PC-3 (cell line): ENCODE results near the gene GABBR2.

Source experiments
- EZH2phosphoT487 ChIP-seq: fragments of 300-600 bp; sonication (generic); IDR thresholded peaks from 2 replicates; pipeline ENCODE4 v1.6.1; 2018; ENCODE audit warnings: mild to moderate bottlenecking, antibody characterized with exemption, low read length, borderline replicate concordance
- TF ChIP-seq, protein P1 (sequence below): fragments of 300-600 bp; sonication (generic); conservative IDR thresholded peaks from 2 replicates; pipeline ENCODE4 v1.5.1; 2017; ENCODE audit warnings: antibody characterized with exemption, low read depth, mild to moderate bottlenecking, low read length

DNA sequence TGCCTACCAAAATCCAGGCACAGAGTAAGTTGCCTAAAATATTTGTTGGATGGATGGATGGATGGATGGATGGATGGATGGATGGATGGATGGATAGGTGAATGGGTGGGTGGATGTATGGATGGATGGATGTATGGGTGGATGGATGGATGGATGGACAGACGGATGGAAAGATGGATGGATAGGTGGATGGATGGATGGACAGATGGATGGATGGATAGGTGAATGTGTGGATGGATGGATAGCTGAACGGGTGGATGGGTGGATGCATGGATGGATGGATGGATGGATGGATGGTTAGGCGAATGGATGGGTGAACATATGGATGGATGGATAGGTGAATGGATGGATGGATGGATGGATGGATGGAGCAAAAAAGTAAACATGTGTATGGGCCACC is 131.9 kb downstream of the GABBR2 start:
- TF ChIP-seq, protein P1, sequence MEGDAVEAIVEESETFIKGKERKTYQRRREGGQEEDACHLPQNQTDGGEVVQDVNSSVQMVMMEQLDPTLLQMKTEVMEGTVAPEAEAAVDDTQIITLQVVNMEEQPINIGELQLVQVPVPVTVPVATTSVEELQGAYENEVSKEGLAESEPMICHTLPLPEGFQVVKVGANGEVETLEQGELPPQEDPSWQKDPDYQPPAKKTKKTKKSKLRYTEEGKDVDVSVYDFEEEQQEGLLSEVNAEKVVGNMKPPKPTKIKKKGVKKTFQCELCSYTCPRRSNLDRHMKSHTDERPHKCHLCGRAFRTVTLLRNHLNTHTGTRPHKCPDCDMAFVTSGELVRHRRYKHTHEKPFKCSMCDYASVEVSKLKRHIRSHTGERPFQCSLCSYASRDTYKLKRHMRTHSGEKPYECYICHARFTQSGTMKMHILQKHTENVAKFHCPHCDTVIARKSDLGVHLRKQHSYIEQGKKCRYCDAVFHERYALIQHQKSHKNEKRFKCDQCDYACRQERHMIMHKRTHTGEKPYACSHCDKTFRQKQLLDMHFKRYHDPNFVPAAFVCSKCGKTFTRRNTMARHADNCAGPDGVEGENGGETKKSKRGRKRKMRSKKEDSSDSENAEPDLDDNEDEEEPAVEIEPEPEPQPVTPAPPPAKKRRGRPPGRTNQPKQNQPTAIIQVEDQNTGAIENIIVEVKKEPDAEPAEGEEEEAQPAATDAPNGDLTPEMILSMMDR, result no peak
- TF ChIP-seq EZH2phosphoT487, result no peak
